HUES48 (cell line): ENCODE data around the gene NXN.
"Not testable (repeated sequence)": the region's sequence is repeated elsewhere in the genome, so short reads cannot be mapped to it uniquely, and the experiment has no call there.

Experiments used
- H3K27ac ChIP-seq: one replicate; pipeline ENCODE4 v1.7.0; 2013; ENCODE audit warnings: low read depth, low read length, inconsistent platforms
- H3K27me3 ChIP-seq: 2 replicates; pipeline ENCODE4 v1.6.1; 2013; ENCODE audit warnings: mild to moderate bottlenecking, low read length; ENCODE audit not compliant: control insufficient read depth, insufficient read depth
- H3K36me3 ChIP-seq: 2 replicates; pipeline ENCODE4 v1.6.1; 2013; ENCODE audit warnings: low read length; ENCODE audit not compliant: control insufficient read depth, insufficient read depth
- H3K4me1 ChIP-seq: 2 replicates; pipeline ENCODE4 v1.6.1; 2013; ENCODE audit warnings: mild to moderate bottlenecking, low read length; ENCODE audit not compliant: control insufficient read depth, insufficient read depth
- H3K4me3 ChIP-seq: 2 replicates; pipeline ENCODE4 v1.5.1; 2013; ENCODE audit warnings: mild to moderate bottlenecking, low read depth, low read length
- H3K9ac ChIP-seq: 2 replicates; pipeline ENCODE4 v1.6.1; 2013; ENCODE audit warnings: mild to moderate bottlenecking, low read depth, low read length, moderate library complexity
- H3K9me3 ChIP-seq: 2 replicates; pipeline ENCODE4 v1.6.1; 2013; ENCODE audit warnings: low read length; ENCODE audit not compliant: control insufficient read depth, insufficient read depth

The NXN gene

DNA sequence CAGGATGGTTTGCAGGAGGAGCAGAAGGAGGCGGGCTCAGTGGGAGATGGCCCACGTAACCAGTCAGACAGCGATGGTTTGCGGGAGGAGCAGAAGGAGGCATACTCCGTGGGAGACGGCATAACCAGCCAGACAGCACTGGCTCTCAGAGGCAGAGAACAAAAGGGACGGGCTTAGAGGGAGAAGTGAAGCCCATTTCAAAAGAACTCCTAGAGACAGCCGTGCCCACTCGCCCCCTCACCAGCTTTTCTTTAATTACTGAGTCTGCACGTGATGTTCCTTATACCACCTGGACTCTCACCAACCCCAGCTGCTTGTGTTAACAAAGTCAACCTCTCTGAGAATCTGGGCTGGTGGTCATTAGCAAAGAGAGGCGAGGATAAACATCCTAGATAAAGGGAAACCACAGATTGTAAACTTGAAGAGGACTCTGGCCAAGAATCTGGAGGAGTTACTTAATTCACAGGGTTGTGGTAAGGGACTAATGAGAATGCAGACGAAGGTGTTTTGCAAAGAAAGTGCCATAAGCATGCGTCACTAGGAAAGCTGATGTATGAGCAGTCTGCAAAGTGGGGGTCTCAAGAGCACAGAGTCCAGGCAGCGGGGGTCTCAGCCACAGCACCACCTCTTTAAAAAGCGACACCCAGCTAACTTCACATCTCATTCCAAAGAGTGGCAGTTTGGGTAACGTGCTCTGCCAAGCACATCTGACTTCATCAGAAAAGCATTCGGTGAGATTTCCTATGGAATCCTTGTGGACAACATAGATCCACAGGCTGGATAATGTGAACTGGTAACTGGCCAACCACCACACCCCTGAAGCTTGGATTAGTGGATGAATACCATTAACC lies 51.7 kb downstream of the NXN start:
- Histone ChIP-seq H3K27me3 (no peaks in the 10 kb centered on the region), H3K9me3 (no peaks in the 10 kb centered on the region), H3K27ac (peak overlapping the region; percentile 89), H3K36me3 (peaks cover 8% of the 10 kb centered on the region; the same call in 1 of the 2 replicates), H3K4me1 (peaks cover 35% of the 10 kb centered on the region), H3K9ac (0 out of 2 replicates have a peak overlapping the region, but pooled peaks have one; percentile 10), H3K4me3 (no peak overlapping the region)

GRCh38 chr17:925817-926216 lies 53.8 kb downstream of the NXN start:
- peaks cover 8% of the 10 kb centered on the region; the same call in 1 of the 2 replicates for H3K36me3 ChIP-seq
- no peaks in the 10 kb centered on the region for H3K9me3 ChIP-seq
- H3K4me1 ChIP-seq: peaks cover 27% of the 10 kb centered on the region
- peak overlapping the region; percentile 16 for H3K27ac ChIP-seq
- H3K9ac ChIP-seq: no peak overlapping the region
- H3K4me3 ChIP-seq: no peak overlapping the region
- no peaks in the 10 kb centered on the region for H3K27me3 ChIP-seq

DNA sequence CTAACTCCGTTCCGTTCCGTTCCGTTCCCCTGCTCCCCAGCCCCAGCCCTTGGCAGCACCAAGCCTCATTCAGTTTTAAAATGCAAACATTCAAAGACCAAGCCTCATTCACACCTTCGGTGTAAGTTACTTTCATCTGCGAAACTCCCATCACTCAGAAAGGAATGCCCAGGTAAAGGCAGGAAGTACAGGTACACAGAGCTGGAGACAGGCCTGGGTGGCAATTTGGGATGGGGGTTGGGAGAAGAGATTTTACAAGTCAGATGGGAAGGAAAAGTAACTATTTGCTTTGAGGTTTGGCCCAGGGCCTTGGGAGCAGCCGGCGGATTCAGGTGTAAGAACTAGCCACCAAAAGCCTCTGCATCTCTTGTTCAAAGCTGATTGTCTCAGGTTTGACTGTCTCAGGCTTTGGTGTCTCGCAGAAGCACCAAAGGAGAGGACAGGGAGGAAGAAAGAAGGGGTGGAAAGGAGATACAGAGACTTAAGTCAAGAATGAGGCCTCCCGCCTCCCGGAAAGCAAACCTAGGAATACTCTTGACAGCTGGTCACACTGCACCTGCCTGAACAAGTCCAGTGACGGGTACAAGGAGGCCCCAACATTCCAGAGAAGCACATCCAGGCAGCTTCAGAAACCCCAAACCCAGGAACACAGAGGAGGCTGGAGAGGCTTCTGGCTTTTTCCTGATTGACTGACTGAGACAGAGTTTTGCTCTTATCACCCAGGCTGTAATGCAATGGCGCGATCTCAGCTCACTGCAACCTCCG lies 54.7 kb downstream of the NXN start:
- peak overlapping the region; percentile 65 for H3K27ac ChIP-seq
- H3K4me3 ChIP-seq: no peak overlapping the region
- peaks cover 27% of the 10 kb centered on the region for H3K4me1 ChIP-seq
- H3K36me3 ChIP-seq: peaks cover 8% of the 10 kb centered on the region; the same call in 1 of the 2 replicates
- H3K9me3 ChIP-seq: no peaks in the 10 kb centered on the region
- H3K9ac ChIP-seq: no peak overlapping the region
- no peaks in the 10 kb centered on the region for H3K27me3 ChIP-seq

GRCh38 chr17:924306-924705 lies 55.3 kb downstream of the NXN start:
- not testable (repeated sequence) for H3K27me3 ChIP-seq, H3K9me3 ChIP-seq, H3K4me3 ChIP-seq, H3K36me3 ChIP-seq, H3K9ac ChIP-seq
- H3K27ac ChIP-seq: peak overlapping the region; percentile 65
- H3K4me1 ChIP-seq: peaks cover 27% of the 10 kb centered on the region

- no peak overlapping the region for H3K9ac ChIP-seq
- peaks cover 27% of the 10 kb centered on the region for H3K4me1 ChIP-seq
- no peaks in the 10 kb centered on the region for H3K36me3 ChIP-seq
- H3K9me3 ChIP-seq: no peaks in the 10 kb centered on the region
- H3K27me3 ChIP-seq: no peaks in the 10 kb centered on the region
- H3K4me3 ChIP-seq: no peak overlapping the region
- no peak overlapping the region for H3K27ac ChIP-seq
Observed at GRCh38 chr17:923633-924032, 55.9 kb downstream of the NXN start.

DNA sequence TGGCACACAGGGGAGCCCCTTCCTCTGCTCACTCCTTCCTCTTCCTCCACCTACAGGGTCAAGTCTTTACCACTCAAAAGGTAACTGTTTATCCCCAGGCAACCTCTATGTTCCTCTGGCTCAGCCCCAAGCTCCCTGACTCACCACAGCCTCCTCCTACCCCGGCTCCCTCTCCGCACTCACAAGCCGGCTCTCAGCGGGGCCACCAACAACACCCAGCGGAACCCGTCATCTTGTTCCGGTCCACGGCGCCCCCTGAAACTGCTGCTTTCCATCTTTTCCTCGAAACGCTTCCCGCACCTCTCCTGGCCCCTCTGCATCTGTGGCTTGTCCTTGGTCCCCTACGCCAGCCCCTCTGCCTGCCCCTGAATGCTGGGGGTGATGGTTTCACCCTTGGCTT lies 58.4 kb downstream of the NXN start:
- no peak overlapping the region for H3K9ac ChIP-seq
- H3K4me3 ChIP-seq: no peak overlapping the region
- H3K9me3 ChIP-seq: no peaks in the 10 kb centered on the region
- H3K27me3 ChIP-seq: no peaks in the 10 kb centered on the region
- peaks cover 16% of the 10 kb centered on the region for H3K4me1 ChIP-seq
- H3K36me3 ChIP-seq: no peaks in the 10 kb centered on the region
- no peak overlapping the region for H3K27ac ChIP-seq

DNA sequence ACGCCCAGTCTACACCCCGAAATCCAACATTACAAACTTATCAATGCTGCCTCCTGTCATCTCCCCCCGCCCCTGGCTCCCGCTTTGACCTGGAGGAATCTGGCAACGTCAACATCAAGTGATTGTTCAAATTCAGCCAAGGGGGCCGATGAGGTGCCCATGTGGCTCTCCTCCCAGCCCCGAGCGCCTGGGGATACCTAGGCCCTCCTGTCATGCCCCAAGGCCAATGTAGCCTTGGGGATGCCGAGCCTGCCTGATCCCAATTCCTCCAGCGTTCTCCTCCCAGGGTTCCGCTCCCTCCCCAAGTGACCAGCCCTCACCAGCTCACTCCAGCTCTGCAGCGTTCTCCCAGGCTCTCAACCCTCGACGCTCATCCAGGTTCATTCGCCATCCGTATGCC lies 59.4 kb downstream of the NXN start:
- H3K36me3 ChIP-seq: no peaks in the 10 kb centered on the region
- no peak overlapping the region for H3K27ac ChIP-seq
- no peaks in the 10 kb centered on the region for H3K9me3 ChIP-seq
- no peaks in the 10 kb centered on the region for H3K27me3 ChIP-seq
- H3K4me3 ChIP-seq: no peak overlapping the region
- no peak overlapping the region for H3K9ac ChIP-seq
- H3K4me1 ChIP-seq: peaks cover 21% of the 10 kb centered on the region

- Histone ChIP-seq H3K9me3 (no peaks in the 10 kb centered on the region), H3K36me3 (no peaks in the 10 kb centered on the region), H3K9ac (no peak overlapping the region), H3K27me3 (no peaks in the 10 kb centered on the region), H3K4me1 (peaks cover 11% of the 10 kb centered on the region), H3K4me3 (no peak overlapping the region), H3K27ac (no peak overlapping the region)
Observed at GRCh38 chr17:917941-918740, 61.4 kb downstream of the NXN start.

GRCh38 chr17:917391-917811 lies 62.2 kb downstream of the NXN start:
- H3K4me1 ChIP-seq: peaks cover 11% of the 10 kb centered on the region
- no peaks in the 10 kb centered on the region for H3K9me3 ChIP-seq
- H3K27me3 ChIP-seq: no peaks in the 10 kb centered on the region
- no peak overlapping the region for H3K4me3 ChIP-seq
- H3K9ac ChIP-seq: no peak overlapping the region
- H3K27ac ChIP-seq: no peak overlapping the region
- no peaks in the 10 kb centered on the region for H3K36me3 ChIP-seq

- Histone ChIP-seq H3K27me3 (no peaks in the 10 kb centered on the region), H3K4me1 (peaks cover 11% of the 10 kb centered on the region), H3K4me3 (no peak overlapping the region), H3K9ac (peak overlapping the region; percentile 11; the same call in 1 of the 2 replicates), H3K9me3 (no peaks in the 10 kb centered on the region), H3K36me3 (no peaks in the 10 kb centered on the region), H3K27ac (peak overlapping the region; percentile 59)
Observed at GRCh38 chr17:916315-916714, 63.3 kb downstream of the NXN start.
